HEK293 (cell line): Measurements from ENCODE around the gene FGFR2.

Experiments used
- CTCF ChIA-PET: fragments of 350-600 bp; formaldehyde crosslinking; extraction: SDS; loops from one replicate; lab custom pipeline; 2021; ENCODE audit warnings: antibody characterized with exemption; lab: Yijun Ruan, JAX
- POLR2A ChIA-PET: fragments of 300-600 bp; formaldehyde crosslinking; extraction: SDS; loops from one replicate; lab custom pipeline; 2020; ENCODE audit warnings: antibody characterized with exemption, inconsistent platforms; lab: Yijun Ruan, JAX
- H3K27ac ChIP-seq: fragments of 200-500 bp; sonication (Bioruptor generic); 2 replicates; pipeline ENCODE4 v1.5.1; 2014; ENCODE audit warnings: low read depth, low read length, control low read depth, inconsistent platforms; ENCODE audit errors: extremely low read depth
- H3K36me3 ChIP-seq, 2 experiments: fragments of 200-500 bp in 1 of 2; sonication (Bioruptor generic) in 1 of 2; 1 replicate in 1 of 2; 2 replicates in 1 of 2; pipeline ENCODE4 v1.5.1; 2014 to 2017; ENCODE audit warnings: inconsistent platforms in 2 of 2, low read length in 2 of 2; ENCODE audit not compliant: control insufficient read depth in 2 of 2, insufficient read depth in 1 of 2
- H3K4me1 ChIP-seq: fragments of 200-500 bp; sonication (Bioruptor generic); 2 replicates; pipeline ENCODE4 v1.5.1; 2014; ENCODE audit warnings: mild to moderate bottlenecking, low read length, inconsistent platforms; ENCODE audit not compliant: control insufficient read depth, insufficient read depth
- H3K4me3 ChIP-seq: 2 replicates; pipeline ENCODE4 v1.5.1; 2011; ENCODE audit warnings: low read depth, mild to moderate bottlenecking, control low read depth, low read length, moderate library complexity
- H3K9me3 ChIP-seq: fragments of 200-500 bp; sonication (Bioruptor generic); 2 replicates; pipeline ENCODE4 v1.5.1; 2014; ENCODE audit warnings: low read depth, low read length, inconsistent platforms; ENCODE audit not compliant: control insufficient read depth, insufficient read depth
- MZF1 ChIP-seq: fragments of 450-650 bp; formaldehyde crosslinking; IDR thresholded peaks from 2 replicates; pipeline ENCODE4 v1.5.1; 2017; ENCODE audit warnings: missing biosample characterization, missing genetic modification characterization, borderline replicate concordance
- PRDM1 ChIP-seq: fragments of 450-650 bp; formaldehyde crosslinking; IDR thresholded peaks from 2 replicates; pipeline ENCODE4; 2016; ENCODE audit warnings: missing biosample characterization, missing genetic modification characterization
- SCRT1 ChIP-seq: fragments of 450-650 bp; formaldehyde crosslinking; IDR thresholded peaks from 2 replicates; pipeline ENCODE4 v1.5.1; 2016; ENCODE audit warnings: missing biosample characterization, missing genetic modification characterization, borderline replicate concordance
- SCRT2 ChIP-seq: fragments of 450-650 bp; formaldehyde crosslinking; IDR thresholded peaks from 2 replicates; pipeline ENCODE4 v1.5.1; 2016; ENCODE audit warnings: missing biosample characterization, missing genetic modification characterization
- WT1 ChIP-seq: fragments of 450-650 bp; formaldehyde crosslinking; IDR thresholded peaks from 2 replicates; pipeline ENCODE4 v1.5.1; 2016; ENCODE audit warnings: missing biosample characterization, missing genetic modification characterization
- ZBTB20 ChIP-seq: fragments of 450-650 bp; formaldehyde crosslinking; IDR thresholded peaks from 2 replicates; pipeline ENCODE4 v1.5.1; 2016; ENCODE audit warnings: missing biosample characterization, missing genetic modification characterization
- ZBTB48 ChIP-seq: fragments of 450-650 bp; formaldehyde crosslinking; IDR thresholded peaks from 2 replicates; pipeline ENCODE4 v1.5.1; 2016; ENCODE audit warnings: missing biosample characterization, missing genetic modification characterization
- ZEB2 ChIP-seq: fragments of 450-650 bp; formaldehyde crosslinking; IDR thresholded peaks from 2 replicates; pipeline ENCODE4 v1.5.1; 2016; ENCODE audit warnings: missing biosample characterization, missing genetic modification characterization
- ZNF169 ChIP-seq: fragments of 450-650 bp; formaldehyde crosslinking; IDR thresholded peaks from 2 replicates; pipeline ENCODE4 v1.5.1; 2016; ENCODE audit warnings: missing biosample characterization, missing genetic modification characterization
- ZNF211 ChIP-seq: fragments of 450-650 bp; formaldehyde crosslinking; IDR thresholded peaks from 2 replicates; pipeline ENCODE4 v1.5.1; 2016; ENCODE audit warnings: low read depth, missing biosample characterization, missing genetic modification characterization
- ZNF311 ChIP-seq: fragments of 450-650 bp; formaldehyde crosslinking; IDR thresholded peaks from 2 replicates; pipeline ENCODE4 v1.5.1; 2017; ENCODE audit warnings: missing biosample characterization, missing genetic modification characterization, borderline replicate concordance
- ZNF335 ChIP-seq: fragments of 450-650 bp; formaldehyde crosslinking; conservative IDR thresholded peaks from 2 replicates; pipeline ENCODE4 v1.5.1; 2016; ENCODE audit warnings: missing biosample characterization, missing genetic modification characterization
- ZNF341 ChIP-seq: fragments of 450-650 bp; formaldehyde crosslinking; IDR thresholded peaks from 2 replicates; pipeline ENCODE4; 2016; ENCODE audit warnings: low read depth, missing biosample characterization, missing genetic modification characterization
- ZNF423 ChIP-seq: fragments of 450-650 bp; formaldehyde crosslinking; IDR thresholded peaks from 2 replicates; pipeline ENCODE4 v1.5.1; 2016; ENCODE audit warnings: missing biosample characterization, missing genetic modification characterization
- ZNF555 ChIP-seq: fragments of 450-650 bp; formaldehyde crosslinking; conservative IDR thresholded peaks from 2 replicates; pipeline ENCODE4 v1.5.1; 2017; ENCODE audit warnings: missing biosample characterization, mild to moderate bottlenecking, missing genetic modification characterization, inconsistent platforms
- ZNF561 ChIP-seq: fragments of 450-650 bp; IDR thresholded peaks from 2 replicates; pipeline ENCODE4 v1.5.1; 2018; ENCODE audit warnings: missing biosample characterization, missing genetic modification characterization, borderline replicate concordance
- ZNF660 ChIP-seq: fragments of 450-650 bp; IDR thresholded peaks from 2 replicates; pipeline ENCODE4 v1.5.1; 2018; ENCODE audit warnings: missing biosample characterization, mild to moderate bottlenecking, missing genetic modification characterization
- ZNF670 ChIP-seq: fragments of 450-650 bp; formaldehyde crosslinking; IDR thresholded peaks from 2 replicates; pipeline ENCODE4 v1.5.1; 2016; ENCODE audit warnings: missing biosample characterization, missing genetic modification characterization, low read depth
- ZNF677 ChIP-seq: fragments of 450-650 bp; IDR thresholded peaks from 2 replicates; pipeline ENCODE4 v1.5.0; 2018; ENCODE audit warnings: missing biosample characterization, mild to moderate bottlenecking, missing genetic modification characterization, moderate library complexity
- ZNF76 ChIP-seq: fragments of 450-650 bp; formaldehyde crosslinking; IDR thresholded peaks from 2 replicates; pipeline ENCODE4; 2016; ENCODE audit warnings: low read depth, missing biosample characterization, missing genetic modification characterization, borderline replicate concordance
- ZNF777 ChIP-seq: fragments of 450-650 bp; formaldehyde crosslinking; IDR thresholded peaks from 2 replicates; pipeline ENCODE4 v1.5.1; 2017; ENCODE audit warnings: missing biosample characterization, missing genetic modification characterization, borderline replicate concordance
- TF ChIP-seq, protein P1 (sequence below): fragments of 450-650 bp; formaldehyde crosslinking; IDR thresholded peaks from 2 replicates; pipeline ENCODE4 v1.5.1; 2016; ENCODE audit warnings: missing biosample characterization, missing genetic modification characterization
- TF ChIP-seq, protein P2 (sequence below): fragments of 450-650 bp; formaldehyde crosslinking; optimal IDR thresholded peaks from 2 replicates; pipeline ENCODE3; 2016; ENCODE audit warnings: missing biosample characterization, mild to moderate bottlenecking, missing genetic modification characterization
- TF ChIP-seq, protein P3 (sequence below): sonication (generic); formaldehyde crosslinking; IDR thresholded peaks from 2 replicates; pipeline ENCODE4 v1.8.1; 2022; ENCODE audit warnings: mild to moderate bottlenecking, moderate library complexity, missing genetic modification reagents
- TF ChIP-seq, protein P4 (sequence below): fragments of 450-650 bp; formaldehyde crosslinking; IDR thresholded peaks from 2 replicates; pipeline ENCODE4 v1.5.1; 2016; ENCODE audit warnings: missing biosample characterization, missing genetic modification characterization

FGFR2 gene

DNA sequence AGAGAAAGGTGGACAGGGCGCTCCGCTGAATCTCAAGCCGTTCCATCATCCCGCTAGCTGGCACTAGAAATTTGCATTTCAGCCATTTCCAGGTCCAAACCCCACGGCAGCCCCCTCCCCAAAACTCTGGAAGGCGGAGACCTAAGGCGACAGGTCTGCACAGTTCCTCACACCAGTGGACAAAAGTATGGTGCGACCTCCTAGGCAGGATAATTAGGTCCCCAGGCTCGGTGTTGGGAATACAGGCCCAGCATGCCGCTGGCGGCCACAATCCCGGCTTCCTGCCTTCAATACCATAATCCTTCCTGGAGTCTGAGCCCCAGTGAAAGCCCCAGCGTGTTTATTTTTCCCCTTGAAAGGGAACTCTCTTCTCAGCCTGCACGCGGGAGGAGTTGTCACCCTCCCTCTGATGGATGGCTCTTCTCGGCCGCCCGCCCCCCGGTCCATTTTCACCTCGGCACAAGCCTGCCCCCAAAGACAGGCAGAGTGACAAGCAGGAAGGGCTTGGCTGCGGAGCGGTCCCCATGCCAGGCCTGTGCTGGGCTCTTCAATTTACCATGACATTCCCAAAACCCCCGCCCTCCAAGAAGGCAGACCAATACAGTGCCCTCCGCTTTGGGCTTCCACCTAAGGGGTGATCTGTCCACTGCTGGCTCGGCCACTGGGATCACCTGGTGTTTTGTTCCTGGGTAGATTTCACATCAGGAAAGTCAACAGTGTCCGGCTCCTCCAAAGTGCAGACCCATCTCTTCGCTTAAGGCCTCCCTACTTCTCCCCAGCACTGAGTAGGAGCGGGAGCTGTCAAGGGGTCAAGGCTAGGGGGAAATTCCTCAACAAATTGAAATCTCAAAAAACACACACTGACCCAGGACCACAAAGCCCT is 2.2 kb downstream of the FGFR2 start:
- CTCF ChIA-PET = interaction anchor here (0.6 to 0.9 kb wide), 3 partner anchors 103 to 1238 kb away, joined by 3 to 4 read pairs (median 3); no protein-coding TSS in a partner anchor
- no peak for TF ChIP-seq ZNF777 (tag by site-specific recombination)
- TF ChIP-seq ZNF670 (tag by site-specific recombination) = no peak
- TF ChIP-seq SCRT1 (tag by site-specific recombination) = peak; percentile 28; the same call in 1 of the 2 replicates
- no peak for TF ChIP-seq ZNF677 (tag by site-specific recombination)
- TF ChIP-seq, protein P1, sequence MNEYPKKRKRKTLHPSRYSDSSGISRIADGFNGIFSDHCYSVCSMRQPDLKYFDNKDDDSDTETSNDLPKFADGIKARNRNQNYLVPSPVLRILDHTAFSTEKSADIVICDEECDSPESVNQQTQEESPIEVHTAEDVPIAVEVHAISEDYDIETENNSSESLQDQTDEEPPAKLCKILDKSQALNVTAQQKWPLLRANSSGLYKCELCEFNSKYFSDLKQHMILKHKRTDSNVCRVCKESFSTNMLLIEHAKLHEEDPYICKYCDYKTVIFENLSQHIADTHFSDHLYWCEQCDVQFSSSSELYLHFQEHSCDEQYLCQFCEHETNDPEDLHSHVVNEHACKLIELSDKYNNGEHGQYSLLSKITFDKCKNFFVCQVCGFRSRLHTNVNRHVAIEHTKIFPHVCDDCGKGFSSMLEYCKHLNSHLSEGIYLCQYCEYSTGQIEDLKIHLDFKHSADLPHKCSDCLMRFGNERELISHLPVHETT (tag by site-specific recombination) = no peak
- no peak for TF ChIP-seq ZNF423 (tag by site-specific recombination)
- TF ChIP-seq ZNF169 = no peak
- TF ChIP-seq ZNF335 (tag by site-specific recombination) = peak; percentile 25
- peak; percentile 99 for TF ChIP-seq ZNF341 (tag by site-specific recombination)
- peak; percentile 82 for TF ChIP-seq ZNF76 (tag by site-specific recombination)
- TF ChIP-seq ZNF660 (tag by site-specific recombination) = 0 out of 2 replicates have a peak, but pooled peaks have one; percentile 24
- TF ChIP-seq ZBTB20 (tag by site-specific recombination) = peak; percentile 61
- TF ChIP-seq, protein P2, sequence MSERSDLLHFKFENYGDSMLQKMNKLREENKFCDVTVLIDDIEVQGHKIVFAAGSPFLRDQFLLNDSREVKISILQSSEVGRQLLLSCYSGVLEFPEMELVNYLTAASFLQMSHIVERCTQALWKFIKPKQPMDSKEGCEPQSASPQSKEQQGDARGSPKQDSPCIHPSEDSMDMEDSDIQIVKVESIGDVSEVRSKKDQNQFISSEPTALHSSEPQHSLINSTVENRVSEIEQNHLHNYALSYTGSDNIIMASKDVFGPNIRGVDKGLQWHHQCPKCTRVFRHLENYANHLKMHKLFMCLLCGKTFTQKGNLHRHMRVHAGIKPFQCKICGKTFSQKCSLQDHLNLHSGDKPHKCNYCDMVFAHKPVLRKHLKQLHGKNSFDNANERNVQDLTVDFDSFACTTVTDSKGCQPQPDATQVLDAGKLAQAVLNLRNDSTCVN (tag by site-specific recombination) = peak; percentile 3
- no peak for TF ChIP-seq ZNF211 (tag by site-specific recombination)
- no peak for TF ChIP-seq ZNF311 (tag by site-specific recombination)
- peak; percentile 77 for TF ChIP-seq PRDM1
- 0 out of 2 replicates have a peak, but pooled peaks have one; percentile 52 for TF ChIP-seq ZBTB48 (tag by site-specific recombination)
- TF ChIP-seq MZF1 = 0 out of 2 replicates have a peak, but pooled peaks have one; percentile 34
- TF ChIP-seq WT1 (tag by site-specific recombination) = peak; percentile 34; the same call in 1 of the 2 replicates
- no peak for TF ChIP-seq ZNF555
- TF ChIP-seq ZEB2 (tag by site-specific recombination) = 0 out of 2 replicates have a peak, but pooled peaks have one; percentile 28
- TF ChIP-seq, protein P3, sequence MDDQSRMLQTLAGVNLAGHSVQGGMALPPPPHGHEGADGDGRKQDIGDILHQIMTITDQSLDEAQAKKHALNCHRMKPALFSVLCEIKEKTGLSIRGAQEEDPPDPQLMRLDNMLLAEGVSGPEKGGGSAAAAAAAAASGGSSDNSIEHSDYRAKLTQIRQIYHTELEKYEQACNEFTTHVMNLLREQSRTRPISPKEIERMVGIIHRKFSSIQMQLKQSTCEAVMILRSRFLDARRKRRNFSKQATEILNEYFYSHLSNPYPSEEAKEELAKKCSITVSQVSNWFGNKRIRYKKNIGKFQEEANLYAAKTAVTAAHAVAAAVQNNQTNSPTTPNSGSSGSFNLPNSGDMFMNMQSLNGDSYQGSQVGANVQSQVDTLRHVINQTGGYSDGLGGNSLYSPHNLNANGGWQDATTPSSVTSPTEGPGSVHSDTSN (CRISPR knock-in tag) = no peak
- TF ChIP-seq ZNF561 = 0 out of 2 replicates have a peak, but pooled peaks have one; percentile 25
- TF ChIP-seq, protein P4, sequence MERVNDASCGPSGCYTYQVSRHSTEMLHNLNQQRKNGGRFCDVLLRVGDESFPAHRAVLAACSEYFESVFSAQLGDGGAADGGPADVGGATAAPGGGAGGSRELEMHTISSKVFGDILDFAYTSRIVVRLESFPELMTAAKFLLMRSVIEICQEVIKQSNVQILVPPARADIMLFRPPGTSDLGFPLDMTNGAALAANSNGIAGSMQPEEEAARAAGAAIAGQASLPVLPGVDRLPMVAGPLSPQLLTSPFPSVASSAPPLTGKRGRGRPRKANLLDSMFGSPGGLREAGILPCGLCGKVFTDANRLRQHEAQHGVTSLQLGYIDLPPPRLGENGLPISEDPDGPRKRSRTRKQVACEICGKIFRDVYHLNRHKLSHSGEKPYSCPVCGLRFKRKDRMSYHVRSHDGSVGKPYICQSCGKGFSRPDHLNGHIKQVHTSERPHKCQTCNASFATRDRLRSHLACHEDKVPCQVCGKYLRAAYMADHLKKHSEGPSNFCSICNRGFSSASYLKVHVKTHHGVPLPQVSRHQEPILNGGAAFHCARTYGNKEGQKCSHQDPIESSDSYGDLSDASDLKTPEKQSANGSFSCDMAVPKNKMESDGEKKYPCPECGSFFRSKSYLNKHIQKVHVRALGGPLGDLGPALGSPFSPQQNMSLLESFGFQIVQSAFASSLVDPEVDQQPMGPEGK (tag by site-specific recombination) = peak; percentile 53; the same call in 1 of the 2 replicates
- TF ChIP-seq SCRT2 (tag by site-specific recombination) = peak; percentile 42

More for the DNA sequence above, 2.2 kb downstream of the FGFR2 start:
- H3K36me3 ChIP-seq = peaks cover 0 to 28% of the 10 kb centered on the region in 2 experiments; a peak in 2 of 3 replicates
- POLR2A ChIA-PET = interaction anchor here (0.9 kb wide), 1 partner anchor 42 kb away, joined by 3 read pairs; no protein-coding TSS in a partner anchor
- H3K9me3 ChIP-seq = no peaks in the 10 kb centered on the region
- peaks cover 6% of the 10 kb centered on the region for H3K4me1 ChIP-seq
- peak overlapping the region; percentile 2; the same call in 1 of the 2 replicates for H3K4me3 ChIP-seq
- peak overlapping the region; percentile 96; the same call in 1 of the 2 replicates for H3K27ac ChIP-seq
